Measurements from ENCODE around the gene PSMD5. TPM values are rescaled to one million over a fixed set of nuclear protein-coding genes. Genes with fewer than 3 reads are reported as not detected.

The PSMD5 gene
- total and polyA plus RNA-seq, 10 of the 15 experiments (the other 5 are each of a cell fraction or from before 2014, with no cell fraction given): 8.8 to 47.7 (median 25.1) TPM

- 97% methylated on average over 4 of the region's 4 CpGs for WGBS (ENCODE audit: insufficient coverage, insufficient replicate concordance, low lambda C conversion rate, missing lambda C conversion rate)
- no peak overlapping the region for H2AFZ ChIP-seq (ENCODE audit: control insufficient read depth, low read depth, low read length)
- SMC1A ChIA-PET (ENCODE audit: uncharacterized antibody, unreplicated experiment): interaction anchor here (1.0 kb wide), 1 partner anchor 8 kb away, joined by 3 read pairs; no protein-coding TSS in a partner anchor
- peaks cover 0 to 23% of the 10 kb centered on the region in 2 experiments; a peak in 2 of 4 replicates for H3K36me3 ChIP-seq (ENCODE audit: control insufficient read depth in 2 of 2, insufficient read depth in 2 of 2, low read length in 1 of 2)
- in situ Hi-C loops (cut with MboI) (no loop called here), intact Hi-C loops (cut with micrococcal nuclease; ENCODE audit: unreplicated experiment) (no loop called here)
- TF ChIP-seq HSF1 (IDR thresholded peaks at IDR 0.05; ENCODE audit: low read depth, low read length) (no peak), ZBED1 (IDR thresholded peaks at IDR 0.05; ENCODE audit: borderline replicate concordance) (no peak)
- CTCF ChIA-PET: no interaction called here
- DNase-seq (ENCODE audit: low read depth, low spot score) (no peak), ATAC-seq (no peak), FAIRE-seq (no peak)
- no peak overlapping the region for H3K9ac ChIP-seq (ENCODE audit: control insufficient read depth, insufficient read depth, low read length)
- H3K4me1 ChIP-seq (ENCODE audit: control insufficient read depth, insufficient read depth, low read length): no peaks in the 10 kb centered on the region
- no peaks in the 10 kb centered on the region for H3K79me2 ChIP-seq (ENCODE audit: control insufficient read depth, insufficient read depth, low read length)
- H3K4me2 ChIP-seq (ENCODE audit: control insufficient read depth, insufficient read depth): no peak overlapping the region
- POLR2A ChIA-PET: no interaction called here
- RAD21 ChIA-PET (ENCODE audit: unreplicated experiment): no interaction called here
- no peaks in the 10 kb centered on the region for H4K20me1 ChIP-seq (ENCODE audit: control insufficient read depth, insufficient read depth)
- H3K4me3 ChIP-seq: no peak overlapping the region
- no peaks in the 10 kb centered on the region for H3K27me3 ChIP-seq (replicated peaks in 1 of 2; ENCODE audit: control insufficient read depth in 2 of 2, insufficient read depth in 2 of 2, low read length in 1 of 2)
- BruUV-seq (replicated peaks): no TSS peak
- no peak overlapping the region for H3K27ac ChIP-seq (ENCODE audit: control insufficient read depth, insufficient read depth)
- H3K9me3 ChIP-seq (replicated peaks; ENCODE audit: control insufficient read depth, insufficient read depth, low read length): no peaks in the 10 kb centered on the region
Measured at GRCh38 chr9:120820095-120820494, 22.6 kb downstream of the PSMD5 start.

GRCh38 chr9:120818595-120818994 is 24.1 kb downstream of the PSMD5 start:
- no peak for FAIRE-seq
- Histone ChIP-seq H4K20me1 (ENCODE audit: control insufficient read depth, insufficient read depth) (no peaks in the 10 kb centered on the region), H3K27ac (ENCODE audit: control insufficient read depth, insufficient read depth) (no peak overlapping the region), H3K27me3 (replicated peaks in 1 of 2; ENCODE audit: control insufficient read depth in 2 of 2, insufficient read depth in 2 of 2, low read length in 1 of 2) (no peaks in the 10 kb centered on the region), H3K9me3 (replicated peaks; ENCODE audit: control insufficient read depth, insufficient read depth, low read length) (no peaks in the 10 kb centered on the region), H3K4me2 (ENCODE audit: control insufficient read depth, insufficient read depth) (no peak overlapping the region), H3K9ac (ENCODE audit: control insufficient read depth, insufficient read depth, low read length) (no peak overlapping the region), H3K4me3 (no peak overlapping the region), H3K79me2 (ENCODE audit: control insufficient read depth, insufficient read depth, low read length) (no peaks in the 10 kb centered on the region), H3K4me1 (ENCODE audit: control insufficient read depth, insufficient read depth, low read length) (no peaks in the 10 kb centered on the region; the same call in 1 of the 2 replicates), H2AFZ (ENCODE audit: control insufficient read depth, low read depth, low read length) (no peak overlapping the region), H3K36me3 (ENCODE audit: control insufficient read depth in 2 of 2, insufficient read depth in 2 of 2, low read length in 1 of 2) (peaks cover 0 to 23% of the 10 kb centered on the region in 2 experiments; a peak in 2 of 4 replicates)
- no TSS peak for BruUV-seq (replicated peaks)
- no peak for TF ChIP-seq SPI1 (IDR thresholded peaks at IDR 0.05; ENCODE audit: borderline replicate concordance, insufficient read depth, low read depth, low read length)
- TF ChIP-seq HCFC1 (IDR thresholded peaks at IDR 0.05; ENCODE audit: low read length): no peak
- WGBS (ENCODE audit: insufficient coverage, insufficient replicate concordance, low lambda C conversion rate, missing lambda C conversion rate): 86% methylated on average over 1 of the region's 1 CpG
- ChIA-PET POLR2A (no interaction called here), CTCF (no interaction called here), RAD21 (ENCODE audit: unreplicated experiment) (no interaction called here), SMC1A (ENCODE audit: uncharacterized antibody, unreplicated experiment) (no interaction called here)
- DNase-seq (ENCODE audit: low read depth, low spot score): no peak
- intact Hi-C loops (cut with micrococcal nuclease; ENCODE audit: unreplicated experiment) (no loop called here), in situ Hi-C loops (cut with MboI) (no loop called here)
- ATAC-seq: no peak

Data from GM12878 (cell line).